ENCODE results near the gene CNN2. TPM values are rescaled to one million over a fixed set of nuclear protein-coding genes. Genes with fewer than 3 reads are reported as not detected.

CNN2 gene
- total RNA-seq, 1 experiment from 2014 or later: 196 TPM

DNA sequence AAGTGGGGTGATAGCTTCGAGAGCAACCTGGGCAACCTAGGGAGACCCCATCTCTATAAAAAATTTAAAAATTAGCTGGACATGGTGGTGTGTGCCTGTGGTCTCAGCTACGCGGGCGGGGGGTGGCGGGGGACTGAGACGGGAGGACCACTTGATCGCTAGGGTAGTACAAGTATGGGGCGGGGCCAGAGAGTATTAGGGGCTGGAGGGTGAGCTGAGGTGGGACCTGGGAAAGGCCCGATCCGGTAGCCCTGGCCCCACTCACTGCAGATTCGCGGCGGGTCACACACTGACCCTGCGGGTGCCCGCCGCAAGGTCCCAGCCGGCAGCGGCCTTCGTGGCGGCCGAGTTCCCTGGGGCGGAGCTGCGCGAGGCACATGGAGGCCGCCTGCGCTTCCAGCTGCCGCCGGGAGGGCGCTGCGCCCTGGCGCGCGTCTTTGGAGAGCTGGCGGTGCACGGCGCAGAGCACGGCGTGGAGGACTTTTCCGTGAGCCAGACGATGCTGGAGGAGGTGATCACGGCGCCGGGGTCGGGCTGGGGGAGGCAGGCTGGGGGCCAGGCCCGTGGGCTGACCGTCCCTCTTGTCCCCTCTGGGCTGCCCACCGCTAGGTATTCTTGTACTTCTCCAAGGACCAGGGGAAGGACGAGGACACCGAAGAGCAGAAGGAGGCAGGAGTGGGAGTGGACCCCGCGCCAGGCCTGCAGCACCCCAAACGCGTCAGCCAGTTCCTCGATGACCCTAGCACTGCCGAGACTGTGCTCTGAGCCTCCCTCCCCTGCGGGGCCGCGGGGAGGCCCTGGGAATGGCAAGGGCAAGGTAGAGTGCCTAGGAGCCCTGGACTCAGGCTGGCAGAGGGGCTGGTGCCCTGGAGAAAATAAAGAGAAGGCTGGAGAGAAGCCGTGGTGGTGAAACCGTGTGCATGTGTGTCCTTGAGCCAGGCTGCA is 38.5 kb downstream of the CNN2 start:
- no peak for DNase-seq (ENCODE audit: low read depth)

DNA sequence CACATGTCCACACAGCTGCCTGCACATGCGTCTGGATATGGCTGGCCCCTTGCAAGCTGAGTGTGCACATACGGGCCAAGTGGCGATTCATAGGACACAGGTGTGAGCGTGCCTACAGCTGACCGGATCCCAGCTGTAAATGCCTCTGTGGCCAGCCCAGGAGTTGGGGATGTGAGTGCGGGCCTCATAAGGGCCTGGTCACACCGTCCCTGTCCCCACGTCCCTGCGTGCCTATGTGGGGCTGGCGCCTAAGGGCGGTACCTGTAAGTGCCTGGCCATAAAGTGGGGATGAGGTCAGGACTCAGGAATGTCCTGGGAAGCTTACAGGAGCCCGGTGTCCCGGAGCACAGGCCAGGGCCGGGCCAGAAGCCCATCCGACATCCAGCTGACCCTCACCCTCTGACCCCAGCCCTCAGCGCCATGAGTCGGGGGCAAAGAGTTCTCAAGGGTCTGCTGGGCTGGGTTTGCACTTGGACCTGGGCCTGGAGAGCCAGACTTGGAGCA is 39.2 kb downstream of the CNN2 start:
- peak; percentile 27 for DNase-seq (ENCODE audit: low read depth)

DNA sequence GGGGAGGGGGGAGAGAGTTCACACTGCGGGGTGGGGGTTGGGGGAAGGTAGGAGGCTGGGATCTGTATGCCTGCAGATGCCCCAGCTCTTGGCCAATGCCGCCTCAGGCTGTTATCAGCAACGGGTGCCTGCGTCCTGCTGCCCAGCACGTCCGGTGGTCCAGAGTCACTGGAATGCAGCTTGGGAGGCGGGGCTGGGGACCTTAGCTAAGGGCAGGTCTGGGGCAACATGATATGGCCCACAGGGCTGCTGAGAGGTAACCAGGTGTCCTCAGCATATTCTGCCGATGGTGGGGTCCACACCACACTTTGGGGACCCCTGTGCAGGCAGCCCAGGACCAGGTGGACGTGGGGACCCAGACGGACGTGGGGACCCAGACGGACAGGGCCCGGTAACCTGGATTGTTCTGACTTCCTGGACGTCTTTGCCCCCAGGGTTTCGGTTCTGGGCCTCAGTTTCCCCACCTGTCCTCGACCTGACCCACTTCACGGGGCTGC is 39.9 kb downstream of the CNN2 start:
- DNase-seq (ENCODE audit: low read depth): no peak

- no peak for DNase-seq (ENCODE audit: low read depth)
Observed at GRCh38 chr19:1066748-1067340, 40.4 kb downstream of the CNN2 start, which contains the start of gene ARHGAP45. ARHGAP45 (plus strand) TSS chr19:1067167; CDS start chr19:1067406, 239 bp downstream.

DNA sequence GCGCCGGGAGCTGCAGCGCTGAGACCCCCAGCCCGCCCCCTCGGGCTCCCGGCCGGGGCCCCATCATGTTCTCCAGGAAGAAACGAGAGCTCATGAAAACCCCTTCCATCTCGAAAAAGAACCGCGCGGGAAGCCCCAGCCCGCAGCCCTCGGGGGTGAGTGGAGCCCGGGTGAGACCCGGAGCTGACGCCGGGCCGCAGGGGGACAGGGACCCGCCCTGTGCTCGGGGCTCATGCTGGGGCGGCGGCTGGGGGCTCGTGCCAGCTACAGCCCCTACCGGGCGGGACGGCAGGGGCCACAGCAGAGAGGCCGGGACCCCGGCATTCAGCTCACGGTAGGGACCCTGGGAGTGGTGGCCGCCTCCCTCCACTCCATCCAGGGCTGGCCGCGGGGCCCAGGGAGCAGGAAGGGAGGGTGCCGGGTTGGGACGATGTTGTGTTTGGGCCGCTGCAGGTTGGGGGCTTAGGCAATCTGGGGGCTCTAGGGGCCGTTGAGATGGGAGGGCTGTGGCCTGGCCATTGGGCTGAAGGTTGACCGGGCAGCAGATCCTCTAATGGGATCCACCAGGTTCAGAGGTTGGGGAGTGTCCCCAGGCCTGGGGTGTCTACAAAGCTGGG is 41.0 kb downstream of the CNN2 start:
- DNase-seq (ENCODE audit: low read depth): no peak

GRCh38 chr19:1068009-1069001 is 41.9 kb downstream of the CNN2 start:
- no peak for DNase-seq (ENCODE audit: low read depth)

DNA sequence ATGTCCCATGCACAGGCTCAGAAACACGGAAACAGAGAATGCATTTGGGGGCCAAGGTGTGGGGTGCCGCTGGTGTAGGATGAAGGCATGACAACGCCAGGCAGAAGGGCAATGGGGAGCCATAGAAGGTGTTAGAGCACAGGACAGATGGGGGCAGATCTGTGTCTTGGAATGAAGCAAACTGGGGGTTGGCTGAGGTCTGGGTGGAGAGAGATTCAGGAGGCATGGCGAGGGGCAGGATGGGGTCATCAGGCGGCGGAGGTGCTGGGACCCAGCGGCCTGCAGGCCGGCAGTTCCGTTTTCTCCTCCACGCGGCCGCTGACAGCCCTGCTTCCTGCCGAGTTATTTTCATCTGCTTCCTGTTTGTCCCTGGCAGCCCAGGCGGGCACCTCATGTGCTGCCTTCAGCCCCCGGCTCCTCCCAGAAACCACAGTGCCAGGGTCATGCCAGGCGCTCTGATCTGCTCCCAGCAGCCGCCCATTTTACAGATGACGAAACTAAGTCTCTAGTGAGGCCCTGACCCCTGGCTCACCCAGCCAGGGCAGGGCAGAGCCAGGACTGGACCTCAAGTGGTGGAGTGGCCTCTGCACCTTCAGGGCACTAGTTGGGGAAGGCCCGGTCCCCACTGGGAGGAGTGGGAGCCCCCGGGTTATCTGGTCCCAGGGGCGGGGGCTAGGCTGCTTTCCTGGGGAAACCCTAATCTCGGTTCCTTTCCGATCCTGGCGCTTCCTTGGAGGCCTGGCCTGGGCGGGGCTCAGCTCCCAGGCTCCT is 42.8 kb downstream of the CNN2 start:
- peak; percentile 46 for DNase-seq (ENCODE audit: low read depth)

DNA sequence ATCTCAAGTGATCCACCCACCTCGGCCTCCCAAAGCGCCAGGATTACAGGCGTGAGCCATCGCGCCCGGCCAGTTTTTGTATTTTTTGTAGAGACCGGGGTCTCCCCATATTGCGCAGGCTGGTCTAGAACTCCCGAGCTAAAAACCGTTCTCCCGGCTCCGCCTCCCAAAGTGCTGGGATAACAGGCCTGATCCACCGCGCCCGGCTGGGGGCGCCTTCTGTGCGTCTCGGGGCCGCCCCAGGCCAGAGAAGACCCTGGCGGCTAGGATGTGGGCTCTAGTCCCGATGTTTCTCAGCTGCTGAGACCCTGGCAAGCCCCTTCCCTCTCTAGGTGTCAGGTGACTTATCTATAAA is 44.1 kb downstream of the CNN2 start:
- DNase-seq (ENCODE audit: low read depth): no peak

GRCh38 chr19:1070931-1071791 is 44.8 kb downstream of the CNN2 start:
- no peak for DNase-seq (ENCODE audit: low read depth)

GRCh38 chr19:1072371-1073015 is 46.1 kb downstream of the CNN2 start:
- DNase-seq (ENCODE audit: low read depth): no peak

DNA sequence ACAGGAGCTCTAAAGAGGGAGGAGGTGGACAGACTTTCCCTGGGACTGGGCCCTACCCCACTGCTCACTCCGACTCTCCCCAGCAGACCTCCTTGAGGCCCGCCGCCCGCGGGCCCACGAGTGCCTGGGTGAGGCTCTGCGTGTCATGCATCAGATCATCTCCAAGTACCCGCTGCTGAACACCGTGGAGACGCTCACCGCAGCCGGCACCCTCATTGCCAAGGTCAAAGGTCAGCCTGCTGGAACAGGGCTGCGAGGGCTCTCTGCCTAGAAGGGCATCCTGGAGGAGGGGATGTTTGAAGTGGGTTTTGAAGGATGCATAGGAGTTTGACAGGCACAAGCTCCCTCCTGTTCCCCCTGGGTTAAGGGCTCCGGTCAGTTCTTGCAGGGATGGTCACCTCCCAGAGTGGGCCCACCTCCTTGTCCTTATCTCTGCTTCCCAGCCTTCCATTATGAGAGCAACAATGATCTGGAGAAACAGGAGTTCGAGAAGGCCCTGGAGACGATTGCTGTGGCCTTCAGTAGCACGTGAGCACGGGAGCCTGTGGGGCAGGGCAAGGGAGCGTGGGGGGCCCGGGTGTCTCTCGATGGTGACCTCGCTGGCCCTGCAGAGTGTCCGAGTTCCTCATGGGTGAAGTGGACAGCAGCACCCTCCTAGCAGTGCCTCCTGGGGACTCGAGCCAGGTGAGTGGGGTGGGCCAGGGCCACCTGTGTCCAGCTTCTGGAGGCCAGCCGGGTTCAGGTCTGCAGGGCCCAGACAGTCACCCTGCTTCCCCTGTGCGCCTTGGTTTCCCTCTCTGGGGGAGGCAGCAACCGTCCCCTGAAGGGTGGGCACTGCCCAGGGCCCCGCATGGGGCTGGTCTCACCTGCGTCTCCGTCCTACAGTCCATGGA is 46.9 kb downstream of the CNN2 start:
- no peak for DNase-seq (ENCODE audit: low read depth)

GRCh38 chr19:1073956-1074517 is 47.6 kb downstream of the CNN2 start:
- no peak for DNase-seq (ENCODE audit: low read depth)

DNA sequence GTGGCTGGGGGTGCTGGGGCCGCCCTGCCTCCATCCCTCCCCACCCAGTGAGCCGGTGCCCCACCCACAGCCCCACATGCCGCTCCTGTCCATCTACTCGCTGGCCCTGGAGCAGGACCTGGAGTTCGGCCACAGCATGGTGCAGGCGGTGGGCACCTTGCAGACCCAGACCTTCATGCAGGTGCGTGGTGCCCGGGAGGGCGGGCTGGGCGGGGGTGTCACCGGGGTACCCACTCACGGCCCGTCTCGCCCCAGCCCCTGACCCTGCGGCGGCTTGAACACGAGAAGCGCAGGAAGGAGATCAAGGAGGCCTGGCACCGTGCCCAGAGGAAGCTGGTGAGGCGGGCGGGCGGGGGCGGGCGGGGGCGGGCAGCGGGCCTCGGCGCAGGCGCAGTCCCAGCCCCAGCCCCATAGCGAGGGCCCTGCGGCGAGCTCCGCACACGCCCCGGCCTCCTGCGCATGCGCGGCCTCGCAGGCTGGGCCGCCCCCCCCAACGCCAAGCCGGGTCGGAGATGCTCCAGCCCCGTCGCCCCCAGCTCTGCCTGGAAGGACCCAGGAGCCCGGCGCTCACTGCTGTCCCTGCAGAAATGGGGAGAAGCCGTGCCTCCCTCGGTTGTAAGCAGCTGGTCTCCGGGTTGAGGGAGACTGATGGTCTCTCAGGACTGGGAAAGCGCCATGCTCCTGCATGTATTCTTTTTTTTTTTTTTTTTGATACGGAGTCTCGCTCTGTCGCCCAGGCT is 48.3 kb downstream of the CNN2 start:
- DNase-seq (ENCODE audit: low read depth): no peak

GRCh38 chr19:1076046-1076386 is 49.6 kb downstream of the CNN2 start:
- no peak for DNase-seq (ENCODE audit: low read depth)

DNA sequence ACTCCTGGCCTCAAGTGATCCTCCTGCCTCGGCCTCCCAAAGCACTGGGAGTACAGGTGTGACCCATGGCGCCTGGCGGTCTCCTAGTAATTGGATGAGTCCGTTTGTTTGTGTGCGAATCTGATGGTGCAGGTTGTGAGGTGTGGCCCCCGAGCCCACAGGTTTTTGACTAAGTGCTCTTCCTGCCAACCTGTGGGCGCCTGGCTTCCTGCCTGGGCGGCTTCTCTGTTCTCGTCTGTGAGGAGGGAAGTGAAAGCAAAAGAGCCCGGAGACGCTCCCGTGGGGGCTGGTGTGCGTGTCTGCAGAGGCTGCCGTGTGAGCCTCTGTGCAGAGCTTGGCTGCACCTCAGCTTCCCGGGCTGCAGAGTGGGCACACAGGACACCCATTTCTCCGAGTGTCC is 50.5 kb downstream of the CNN2 start:
- DNase-seq (ENCODE audit: low read depth): peak; percentile 53

DNA sequence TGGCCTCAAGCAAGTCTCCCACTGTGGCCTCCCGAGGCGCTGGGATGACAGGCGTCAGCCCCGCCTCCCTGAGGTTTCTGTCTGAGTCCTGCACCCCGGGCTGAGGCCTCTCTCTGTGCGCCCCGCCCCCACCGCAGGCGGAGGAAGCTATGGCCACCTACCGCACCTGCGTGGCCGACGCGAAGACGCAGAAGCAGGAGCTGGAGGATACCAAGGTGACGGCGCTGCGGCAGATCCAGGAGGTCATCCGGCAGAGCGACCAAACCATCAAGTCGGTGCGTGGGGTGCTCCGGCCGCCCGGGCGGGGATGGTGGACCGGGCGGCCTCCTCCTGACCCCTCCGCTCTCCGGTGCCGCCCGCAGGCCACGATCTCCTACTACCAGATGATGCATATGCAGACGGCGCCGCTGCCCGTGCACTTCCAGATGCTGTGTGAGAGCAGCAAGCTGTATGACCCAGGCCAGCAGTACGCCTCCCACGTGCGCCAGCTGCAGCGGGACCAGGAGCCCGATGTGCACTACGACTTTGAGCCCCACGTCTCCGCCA is 53.2 kb downstream of the CNN2 start:
- DNase-seq (ENCODE audit: low read depth): no peak

Data from HT1080 (cell line).